HG02571 (cell line): ENCODE results near the gene ELP2.

Experiments used
- ATAC-seq: cut with Tn5 transposase; IDR thresholded peaks from one replicate; pipeline ENCODE4 v1.9.1; 2021; ENCODE audit warnings: mild to moderate bottlenecking, moderate library complexity; ENCODE audit not compliant: unreplicated experiment

ELP2 gene

GRCh38 chr18:36120297-36120696 lies 9.4 kb upstream of the ELP2 start:
- ATAC-seq = no peak

- no peak for ATAC-seq
Observed at GRCh38 chr18:36124841-36125240, 4.9 kb upstream of the ELP2 start.

- ATAC-seq = no peak
Observed at GRCh38 chr18:36126668-36127067, 3.0 kb upstream of the ELP2 start.

GRCh38 chr18:36127836-36128529 lies 1.7 kb upstream of the ELP2 start:
- ATAC-seq = no peak

GRCh38 chr18:36128530-36128870 lies 1.2 kb upstream of the ELP2 start:
- no peak for ATAC-seq

GRCh38 chr18:36128907-36129299 lies 796 bp upstream of the ELP2 start:
- peak; percentile 11 for ATAC-seq

- ATAC-seq = peak; percentile 21
Observed at GRCh38 chr18:36130039-36130831, 536 bp downstream of the ELP2 start.

- ATAC-seq = no peak
Observed at GRCh38 chr18:36130883-36131653, 1.4 kb downstream of the ELP2 start.

GRCh38 chr18:36131692-36132483 lies 2.2 kb downstream of the ELP2 start:
- no peak for ATAC-seq

GRCh38 chr18:36132756-36133155 lies 3.1 kb downstream of the ELP2 start:
- ATAC-seq = no peak

- ATAC-seq = no peak
Observed at GRCh38 chr18:36135264-36135663, 5.6 kb downstream of the ELP2 start.

- ATAC-seq = no peak
Observed at GRCh38 chr18:36139245-36139644, 9.5 kb downstream of the ELP2 start.

GRCh38 chr18:36141576-36141975 lies 11.9 kb downstream of the ELP2 start:
- ATAC-seq = no peak

GRCh38 chr18:36142751-36143150 lies 13.1 kb downstream of the ELP2 start:
- ATAC-seq = no peak

GRCh38 chr18:36143391-36143790 lies 13.7 kb downstream of the ELP2 start:
- no peak for ATAC-seq

GRCh38 chr18:36149514-36150289 lies 20.0 kb downstream of the ELP2 start:
- ATAC-seq = peak; percentile 82

- no peak for ATAC-seq
Observed at GRCh38 chr18:36152781-36153180, 23.1 kb downstream of the ELP2 start.

GRCh38 chr18:36153203-36153602 lies 23.5 kb downstream of the ELP2 start:
- no peak for ATAC-seq

GRCh38 chr18:36153771-36154170 lies 24.1 kb downstream of the ELP2 start:
- ATAC-seq = no peak
